NOMO-1 (cell line): ENCODE data around the gene FBXW7.
A peak's percentile ranks its signal among the peaks of the same experiment; 100 is the strongest.

Experiments used
- DNase-seq, 2 experiments: peaks; one replicate each; lab custom pipeline; 2025; ENCODE audit not compliant: unreplicated experiment in 2 of 2; lab: John Stamatoyannopoulos, UW

FBXW7 gene

DNA sequence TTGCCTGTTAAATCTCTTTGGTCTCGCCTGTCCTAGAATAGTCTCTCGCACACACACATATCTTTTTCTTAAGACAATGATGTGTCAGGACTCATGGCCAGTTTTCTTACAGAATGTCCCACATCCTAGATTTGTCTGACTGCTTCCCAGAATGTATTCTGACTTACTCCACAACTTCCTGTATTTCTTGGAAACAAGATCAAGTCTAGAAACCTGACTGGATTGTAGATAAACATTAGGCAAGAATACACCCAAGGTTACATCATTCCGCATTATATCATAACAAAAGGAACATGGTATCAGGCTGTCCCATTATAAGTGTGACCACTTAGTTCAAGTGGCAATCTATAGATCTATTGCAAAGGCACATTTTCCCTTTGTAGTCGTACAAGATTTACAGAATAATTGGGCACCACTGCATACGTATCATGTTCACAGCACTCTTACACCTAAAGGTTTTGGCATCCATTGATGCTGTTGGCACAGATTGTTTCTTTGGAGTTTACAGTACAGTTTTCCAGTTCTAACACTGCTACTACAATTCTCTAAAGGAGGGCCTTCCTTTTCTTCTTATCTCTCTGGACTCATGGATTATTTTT is 56.4 kb downstream of the FBXW7 start:
- DNase-seq = no peak

DNA sequence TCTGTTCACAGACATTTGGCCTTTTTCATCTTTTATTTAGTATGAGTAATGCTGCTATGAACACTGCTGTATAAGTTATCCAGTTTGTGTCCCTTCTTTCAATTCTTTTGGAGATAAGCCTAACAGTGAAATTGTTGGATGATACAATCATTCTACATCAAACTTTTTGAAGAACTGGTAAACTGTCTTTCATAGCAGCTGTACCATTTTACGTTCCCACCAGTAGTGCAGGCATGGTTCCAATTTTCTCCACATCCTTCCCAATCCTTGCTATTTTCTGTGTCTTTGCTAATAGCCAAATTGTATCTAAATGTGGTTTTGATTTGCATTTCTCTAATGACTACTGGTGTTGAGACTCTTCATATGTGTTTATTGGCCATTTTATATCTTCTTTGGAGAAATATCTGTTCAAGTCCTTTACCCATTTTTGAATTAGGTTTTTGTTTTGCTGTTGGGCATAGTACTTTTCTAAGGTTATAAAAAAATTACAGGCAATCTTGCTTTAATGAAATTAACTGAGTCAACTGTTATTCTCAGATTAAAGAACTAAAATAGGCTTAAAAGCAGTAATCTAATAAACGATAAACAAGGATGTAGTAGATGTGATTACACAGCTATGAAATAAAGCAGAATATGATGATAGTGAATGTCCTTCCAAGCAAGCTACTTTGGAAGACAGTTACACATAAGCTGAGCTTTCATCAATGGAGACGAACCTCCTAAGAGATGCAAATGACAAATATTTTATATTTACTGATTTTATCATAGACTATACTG is 57.2 kb downstream of the FBXW7 start:
- no peak for DNase-seq

DNA sequence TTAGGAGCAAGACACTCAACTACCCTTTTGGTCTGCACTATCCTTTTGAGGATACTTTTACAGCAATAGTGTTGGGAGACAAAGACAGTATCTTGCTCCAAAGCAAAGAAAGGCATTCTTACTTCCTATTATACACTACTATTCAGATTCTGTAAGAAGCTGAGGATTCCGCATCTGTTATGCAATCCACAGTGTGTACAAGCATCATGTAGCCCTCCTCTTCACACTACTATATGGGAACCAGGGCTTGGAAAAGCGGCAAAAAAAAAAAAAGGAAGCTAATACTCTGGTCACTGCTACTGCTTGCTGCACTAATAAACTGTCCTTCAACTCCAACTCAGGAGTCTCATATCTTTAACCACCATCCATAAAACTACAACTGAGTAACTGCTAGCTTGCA is 59.1 kb downstream of the FBXW7 start:
- peak; percentile 3 to 22 for DNase-seq

DNA sequence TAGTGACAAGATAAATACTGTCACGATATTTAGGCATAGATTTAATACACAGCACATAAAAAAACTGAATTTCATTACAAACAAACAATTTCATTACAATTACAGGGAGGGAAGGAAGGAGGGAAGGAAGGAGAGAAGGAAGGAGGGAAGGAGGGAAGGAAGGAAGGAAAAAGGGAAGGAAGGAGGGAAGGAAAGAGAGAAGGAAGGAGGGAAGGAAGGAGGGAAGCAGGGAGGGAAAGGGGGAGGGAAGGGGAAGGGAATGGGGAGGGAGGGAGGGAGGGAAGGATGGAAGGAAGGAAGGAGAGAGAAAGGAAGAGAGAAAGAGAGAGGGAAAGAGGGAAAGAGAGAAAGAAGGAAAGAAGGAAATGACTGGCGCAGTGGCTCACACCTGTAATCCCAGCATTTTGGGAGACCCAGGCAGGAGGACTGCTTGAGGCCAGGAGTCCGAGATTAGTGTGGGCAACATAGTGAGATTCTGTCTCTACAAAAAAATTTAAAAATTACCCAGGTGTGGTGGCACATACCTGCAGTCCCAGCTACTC is 64.6 kb downstream of the FBXW7 start:
- no peak for DNase-seq

DNA sequence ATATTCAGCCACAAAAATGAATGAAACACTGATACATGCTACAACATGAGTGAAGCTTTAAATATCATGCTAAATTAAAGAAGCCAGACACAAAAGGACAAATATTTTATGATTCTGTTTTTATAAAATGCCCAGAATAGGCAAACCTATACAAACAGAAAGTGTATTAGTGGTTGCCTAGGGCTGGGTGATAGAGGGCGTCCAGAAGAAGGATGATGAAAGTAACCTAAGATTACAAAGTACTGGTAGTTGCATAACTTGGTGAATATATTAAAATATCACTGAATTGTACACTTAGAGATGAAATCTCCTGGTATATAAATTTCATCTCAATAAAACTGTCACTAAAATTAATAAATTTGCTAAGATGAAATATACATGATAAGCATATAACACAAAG is 67.5 kb downstream of the FBXW7 start:
- DNase-seq = peak in 1 of 2 experiments; percentile 3

DNA sequence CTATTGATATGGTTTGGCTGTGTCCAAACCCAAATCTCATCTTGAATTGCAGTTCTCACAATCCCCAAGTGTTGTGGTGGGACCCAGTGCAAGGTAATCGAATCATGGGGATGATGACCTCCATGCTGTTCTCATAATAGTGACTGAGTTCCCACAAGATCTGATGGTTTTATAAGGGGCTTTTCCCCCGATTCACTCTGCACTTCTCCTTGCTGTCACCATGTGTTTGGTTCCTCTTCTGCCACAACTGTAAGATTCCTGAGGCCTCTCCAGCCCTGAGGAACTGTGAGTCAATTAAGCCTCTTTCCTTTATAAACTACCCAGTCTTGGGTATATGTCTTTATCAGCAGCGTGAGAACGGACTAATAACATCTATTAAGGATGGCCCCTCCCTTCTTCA is 68.8 kb downstream of the FBXW7 start:
- no peak for DNase-seq

DNA sequence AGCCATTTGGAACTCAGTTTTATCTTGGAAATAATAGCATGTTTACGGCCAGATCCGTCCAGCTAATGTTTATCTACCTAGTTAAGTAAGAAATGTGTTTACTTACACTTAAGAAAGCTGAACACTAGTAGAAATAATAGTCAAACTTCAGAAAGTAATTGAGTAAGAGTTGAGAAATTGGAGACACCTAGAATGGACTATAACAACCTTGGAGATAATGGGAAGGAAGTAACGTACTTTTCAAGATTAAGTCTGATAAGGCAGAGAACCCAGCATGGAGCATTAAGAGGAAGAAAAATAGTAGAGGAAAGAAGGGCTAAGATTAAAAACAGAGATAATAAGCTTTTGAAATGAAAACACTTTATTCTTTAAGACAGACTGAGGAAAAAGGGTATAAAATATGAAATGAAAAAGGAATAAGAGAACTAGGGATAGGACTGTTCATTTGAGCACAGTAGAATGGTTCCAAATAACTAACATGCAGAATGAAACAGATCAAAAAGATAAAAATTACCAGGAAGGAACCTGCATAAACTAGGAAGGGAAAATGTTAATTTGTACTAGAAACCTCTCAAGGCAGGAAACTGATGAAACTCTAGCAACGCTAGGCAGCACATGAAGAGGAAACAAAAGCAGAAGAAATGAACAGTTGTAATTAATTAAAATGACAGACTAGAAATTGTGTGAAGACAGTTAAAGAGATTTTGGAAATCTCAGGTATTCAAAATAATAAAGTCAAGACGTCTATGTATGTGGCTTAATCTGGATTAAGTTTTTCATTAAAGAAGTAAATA is 71.7 kb downstream of the FBXW7 start:
- DNase-seq = peak; percentile 6 to 77

DNA sequence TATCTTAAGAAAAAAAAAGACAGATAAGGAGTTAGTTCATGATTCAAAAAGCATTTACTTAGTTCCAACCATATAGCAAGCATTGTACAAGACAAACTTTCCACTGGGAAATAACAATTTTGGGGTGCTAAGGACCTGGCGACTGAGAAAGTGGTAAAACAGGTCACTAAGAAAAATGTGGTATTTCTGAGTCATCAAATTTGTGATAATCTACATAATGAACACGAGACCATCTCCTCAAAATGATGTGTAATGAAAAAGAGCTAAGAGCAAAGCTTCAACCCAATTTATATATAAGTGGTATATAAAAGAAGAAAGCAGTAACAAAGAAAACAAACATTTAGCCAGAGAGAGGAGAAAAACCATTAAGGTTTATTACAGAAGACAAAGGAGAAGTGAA is 72.3 kb downstream of the FBXW7 start:
- peak in 1 of 2 experiments; percentile 18 for DNase-seq

DNA sequence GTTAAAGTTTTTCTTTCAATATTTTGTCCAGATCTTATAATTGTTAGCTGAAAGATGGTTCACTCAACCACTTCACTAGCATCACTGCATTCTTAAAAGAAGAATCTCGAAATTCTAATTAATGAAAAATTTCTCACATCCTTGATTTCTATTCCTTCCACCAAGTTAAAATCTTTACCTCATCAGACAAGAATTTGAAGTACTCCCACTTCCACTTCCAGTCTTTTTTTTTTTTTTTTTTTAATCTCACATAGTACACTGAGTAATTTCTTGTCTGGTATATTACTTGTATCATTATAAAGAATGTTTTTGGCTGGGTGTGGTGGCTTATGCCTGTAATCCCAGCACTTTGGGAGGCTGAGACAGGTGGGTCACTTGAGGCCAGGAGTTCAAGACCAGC is 73.2 kb downstream of the FBXW7 start:
- no peak for DNase-seq

DNA sequence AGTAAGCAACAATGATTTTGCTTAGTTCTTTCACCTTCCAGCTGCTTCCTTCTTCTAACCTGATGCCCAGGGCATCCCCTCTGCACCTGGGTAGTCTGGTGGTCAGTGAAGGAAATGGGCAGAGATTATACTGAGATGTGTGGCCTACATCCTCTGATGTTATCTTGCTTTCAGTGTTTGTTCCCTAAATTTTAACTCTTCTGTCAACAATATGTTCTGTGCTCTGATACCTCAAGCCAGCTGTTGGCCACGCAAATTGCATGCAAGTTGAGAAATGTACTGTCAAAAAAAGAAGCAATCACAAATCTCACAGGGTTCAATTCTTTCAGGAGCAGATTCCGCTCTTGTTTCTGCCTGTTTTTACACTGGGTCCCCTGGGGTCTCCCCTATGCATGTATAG is 73.8 kb downstream of the FBXW7 start:
- peak in 1 of 2 experiments; percentile 11 for DNase-seq

DNA sequence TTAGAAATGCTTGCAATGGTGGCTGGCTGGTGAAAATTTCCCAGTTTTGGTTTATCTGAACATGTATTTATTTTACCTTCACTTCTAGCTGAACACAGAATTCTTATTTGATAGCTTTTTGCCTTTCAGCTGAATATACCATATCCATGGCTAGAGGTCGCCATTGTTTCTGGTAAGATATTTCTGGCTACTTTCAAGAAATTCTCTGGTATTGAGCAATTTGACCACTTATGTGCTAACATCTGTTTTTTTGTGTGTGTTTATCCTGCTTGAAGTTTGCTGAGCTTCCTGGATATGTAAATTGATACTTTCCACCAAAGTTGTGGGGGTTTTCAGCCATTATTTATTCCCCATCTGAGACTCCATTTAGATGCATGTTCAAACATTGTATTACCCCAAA is 75.4 kb downstream of the FBXW7 start:
- peak; percentile 44 to 73 for DNase-seq

DNA sequence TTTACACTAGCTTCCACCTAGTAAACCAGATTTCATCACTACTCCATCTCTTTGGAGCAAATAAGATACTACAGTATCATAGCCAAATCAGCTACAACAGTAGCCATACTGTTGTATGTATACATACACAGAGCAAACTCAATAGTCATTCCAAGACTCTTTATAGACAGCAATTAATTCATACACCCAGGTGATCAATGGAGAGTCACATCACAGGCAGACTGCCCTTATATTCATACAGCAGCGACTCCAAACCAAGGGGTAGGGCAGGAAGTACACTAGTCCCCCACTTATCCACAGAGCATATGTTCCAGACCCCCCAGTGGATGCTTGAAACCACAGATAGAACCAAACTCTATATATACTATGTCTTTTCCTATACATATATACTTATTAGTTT is 76.6 kb downstream of the FBXW7 start:
- no peak for DNase-seq

DNA sequence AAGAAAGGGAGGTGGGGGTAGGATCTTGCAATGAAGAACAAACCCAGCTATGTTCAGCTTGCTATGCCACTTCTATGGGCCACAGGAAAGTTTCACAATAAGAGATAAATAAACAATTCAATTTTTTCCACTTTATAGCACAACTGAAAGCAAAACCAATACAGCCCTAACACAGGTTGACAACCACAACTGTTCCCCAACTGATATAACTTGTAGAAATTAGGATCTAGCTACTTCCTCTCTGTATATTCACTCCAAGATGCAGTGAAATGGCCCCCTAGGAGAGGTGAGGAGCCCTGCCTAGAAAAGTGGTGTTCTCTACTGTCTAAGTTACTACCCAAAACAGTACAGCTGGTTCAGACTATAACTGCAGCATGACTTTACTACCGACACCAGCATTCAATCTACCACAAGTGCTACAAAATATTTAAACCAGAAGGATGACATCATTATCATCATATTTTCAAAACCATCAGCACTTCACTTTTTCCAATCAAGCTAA is 77.0 kb downstream of the FBXW7 start:
- peak; percentile 4 to 57 for DNase-seq

DNA sequence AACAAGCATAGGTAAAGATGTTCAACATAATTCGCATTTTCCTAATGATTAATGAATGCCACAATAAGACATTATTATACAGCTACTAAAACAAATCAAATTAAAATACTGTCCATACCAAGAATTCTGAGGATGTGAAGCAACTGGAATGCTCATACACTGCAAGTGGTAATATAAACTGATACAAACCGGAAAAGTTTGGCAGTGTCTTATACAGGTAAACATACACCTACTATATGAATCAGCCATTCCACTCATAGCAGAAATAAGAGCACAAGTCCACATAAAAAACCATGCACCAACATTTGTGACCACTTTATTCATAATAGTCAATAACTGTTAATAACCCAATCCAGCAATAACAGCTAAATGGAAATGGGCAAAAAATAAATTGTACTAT is 79.3 kb downstream of the FBXW7 start:
- DNase-seq = no peak

DNA sequence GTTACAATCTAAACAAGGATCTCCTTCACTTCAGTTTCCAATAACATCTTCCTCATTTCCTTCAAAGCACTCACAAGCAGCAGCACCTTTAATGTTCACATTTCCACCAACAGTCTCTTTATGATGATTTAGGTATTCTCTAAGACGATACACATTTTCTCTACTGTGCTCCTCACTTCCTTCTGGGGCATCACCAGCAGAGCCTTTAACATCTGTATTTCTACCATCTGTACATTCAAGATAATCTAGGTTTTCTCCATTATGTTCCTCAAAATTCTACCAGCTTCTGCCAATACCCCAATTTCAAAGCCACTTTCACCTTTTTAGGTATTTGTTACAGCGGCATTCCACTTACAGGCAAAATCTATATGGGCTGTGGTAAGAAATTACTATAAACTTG is 80.6 kb downstream of the FBXW7 start:
- DNase-seq = no peak

DNA sequence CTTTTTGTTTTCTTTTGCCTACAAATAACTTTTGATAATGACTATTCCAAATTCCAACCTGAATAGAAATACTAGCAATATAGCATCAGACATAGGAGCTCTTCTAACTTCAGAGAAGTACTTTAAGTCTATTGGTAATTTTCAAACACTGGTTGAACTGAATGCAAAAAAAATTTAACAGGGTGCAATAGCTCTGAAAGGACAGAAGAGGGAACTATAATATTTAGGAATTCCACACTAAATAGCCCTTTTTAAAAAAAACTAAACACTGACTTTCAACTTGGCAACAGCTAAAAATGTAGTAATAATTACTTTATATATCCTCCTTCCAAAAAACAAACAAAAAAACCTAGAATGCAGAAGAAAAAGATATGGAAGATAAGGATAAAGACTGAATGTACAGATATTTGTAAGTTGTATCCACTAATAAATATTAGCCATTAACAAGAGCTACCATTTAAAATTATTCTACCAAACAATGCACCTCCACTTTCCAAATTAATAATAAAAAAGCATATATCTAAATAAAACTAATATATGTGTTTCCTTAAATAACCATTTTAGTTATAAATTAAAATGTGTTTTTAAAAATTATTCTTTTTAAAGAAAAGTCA is 81.4 kb downstream of the FBXW7 start:
- DNase-seq = peak; percentile 5 to 54

DNA sequence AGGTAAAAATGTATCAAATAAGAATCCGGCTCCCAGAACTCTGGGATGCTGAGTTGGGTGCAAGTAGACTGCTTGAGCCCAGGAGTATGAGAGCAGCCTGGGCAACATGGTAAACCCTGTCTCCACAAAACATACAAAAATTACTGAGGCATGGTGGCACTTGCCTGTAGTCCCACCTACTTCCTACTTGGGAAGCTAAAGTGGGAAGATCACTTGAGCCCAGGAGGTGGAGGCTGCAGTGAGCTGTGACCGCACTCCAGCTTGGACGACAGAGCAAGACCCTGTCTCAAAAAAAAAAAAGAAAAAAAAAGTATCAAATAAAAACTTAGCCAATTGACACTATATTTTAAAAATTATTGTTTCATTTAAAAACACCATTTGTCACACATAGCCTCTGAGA is 84.4 kb downstream of the FBXW7 start:
- DNase-seq = no peak

DNA sequence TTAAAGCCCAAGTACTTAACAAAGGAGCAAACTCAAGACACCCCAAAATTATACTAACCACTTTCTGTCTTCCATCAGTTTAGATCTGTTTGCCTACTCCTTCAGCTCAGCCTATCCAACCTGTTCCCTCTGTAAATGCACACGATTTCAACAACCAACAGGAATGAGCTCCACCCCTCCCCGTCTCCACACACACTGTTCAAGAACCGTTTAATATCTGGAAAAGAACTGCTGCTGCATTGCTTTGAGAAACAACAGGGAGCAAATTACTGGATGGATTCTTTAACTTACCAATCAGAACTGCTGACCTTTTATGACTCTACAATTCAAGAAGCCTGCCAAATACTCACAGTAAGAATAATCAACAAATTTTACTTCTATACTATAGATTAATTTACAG is 87.0 kb downstream of the FBXW7 start:
- no peak for DNase-seq

DNA sequence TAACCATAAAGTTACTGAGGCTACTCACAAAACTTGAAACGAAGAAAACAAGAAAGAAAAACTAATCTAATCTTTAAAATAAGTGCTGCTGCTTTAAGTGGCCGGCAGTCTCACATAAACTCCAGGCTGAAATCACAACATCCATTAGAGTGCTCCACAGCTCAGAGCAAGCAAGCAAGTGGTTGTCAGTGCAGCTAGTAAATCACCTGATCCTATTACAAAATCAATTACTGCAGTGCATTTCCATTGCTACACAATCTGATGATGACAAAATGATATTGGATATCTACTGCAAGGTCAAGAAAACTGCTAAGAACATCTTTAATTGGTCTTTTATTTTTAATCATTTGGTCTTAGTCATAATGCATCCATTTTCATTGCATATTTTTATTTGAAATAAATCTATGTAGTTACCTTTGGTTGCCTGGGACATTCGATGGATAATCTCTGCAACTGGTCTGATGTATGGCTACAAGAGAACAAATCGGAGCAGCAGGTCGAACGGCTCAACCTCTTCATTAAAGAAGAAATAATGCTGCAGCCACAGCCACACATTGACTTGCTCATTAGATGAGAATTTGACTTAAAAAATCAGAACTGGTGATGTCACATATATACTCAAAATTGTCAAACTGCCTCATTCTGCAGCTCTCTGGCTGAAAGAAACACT is 87.7 kb downstream of the FBXW7 start:
- no peak for DNase-seq

DNA sequence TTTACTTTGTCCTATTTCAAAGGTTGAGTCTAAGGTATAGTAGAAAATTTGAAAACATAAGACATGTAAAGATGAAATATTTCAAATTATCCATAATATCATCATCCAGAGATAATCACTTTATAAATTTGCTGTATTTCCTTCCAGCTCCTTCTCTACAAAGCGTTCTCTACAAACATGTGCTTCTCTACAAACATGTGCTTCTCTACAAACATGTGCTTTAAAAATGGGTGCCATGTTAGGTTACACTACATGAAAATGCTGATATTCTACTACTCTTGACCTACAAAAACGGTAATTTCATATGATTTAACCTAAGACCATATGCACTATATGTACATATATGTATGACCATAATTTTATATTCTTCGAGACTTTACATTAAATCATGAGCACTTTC is 92.0 kb downstream of the FBXW7 start:
- DNase-seq = no peak
